SIG-M5 treated with dmso at 0.1 percent for 504 hours (cell line): Measurements from ENCODE around the gene CATSPERD.
A peak's percentile ranks its signal among the peaks of the same experiment; 100 is the strongest.

Experiments
- DNase-seq: peaks from one replicate; lab custom pipeline; 2025; ENCODE audit not compliant: unreplicated experiment; lab: John Stamatoyannopoulos, UW

The CATSPERD gene

GRCh38 chr19:5719961-5720790 lies at the start of gene CATSPERD, which contains the start of gene LONP1:
Gene CATSPERD, plus strand, starts transcription at chr19:5720637. Its CDS starts 101 bp downstream, at chr19:5720738.
Gene LONP1, minus strand, starts transcription at chr19:5720146. Its CDS starts 14 bp downstream, at chr19:5720132.
- peak; percentile 96 for DNase-seq

- no peak for DNase-seq
These were observed 48.8 kb upstream of the CATSPERD start for GRCh38 chr19:5671600-5671999.

GRCh38 chr19:5672708-5673459 lies 47.6 kb upstream of the CATSPERD start:
- no peak for DNase-seq

- no peak for DNase-seq
These were observed 46.7 kb upstream of the CATSPERD start for GRCh38 chr19:5673752-5674151.

GRCh38 chr19:5674714-5675113 lies 45.7 kb upstream of the CATSPERD start:
- no peak for DNase-seq

GRCh38 chr19:5676105-5676771 lies 44.2 kb upstream of the CATSPERD start:
- no peak for DNase-seq

- no peak for DNase-seq
These were observed 43.7 kb upstream of the CATSPERD start for GRCh38 chr19:5676772-5677105.

- no peak for DNase-seq
These were observed 43.3 kb upstream of the CATSPERD start for GRCh38 chr19:5677136-5677535.

- DNase-seq, result no peak
These were observed 42.9 kb upstream of the CATSPERD start for GRCh38 chr19:5677580-5677979.

- DNase-seq, result no peak
These were observed 42.2 kb upstream of the CATSPERD start for GRCh38 chr19:5678071-5678718.

- DNase-seq, result no peak
These were observed 41.0 kb upstream of the CATSPERD start for GRCh38 chr19:5679289-5680083.

- DNase-seq, result peak; percentile 34
These were observed 40.4 kb upstream of the CATSPERD start for GRCh38 chr19:5680084-5680436.

GRCh38 chr19:5680437-5681368 lies 39.7 kb upstream of the CATSPERD start, which contains the start of the genes HSD11B1L and MICOS13:
Gene HSD11B1L, plus strand, starts transcription at chr19:5681027. Its CDS starts 3,806 bp downstream, at chr19:5684833.
Gene MICOS13, minus strand, starts transcription at chr19:5680516. Its CDS starts 30 bp downstream, at chr19:5680486.
- peak; percentile 96 for DNase-seq

- no peak for DNase-seq
These were observed 38.9 kb upstream of the CATSPERD start for GRCh38 chr19:5681391-5682106.

- DNase-seq, result no peak
These were observed 38.3 kb upstream of the CATSPERD start for GRCh38 chr19:5682107-5682482.

- no peak for DNase-seq
These were observed 37.1 kb upstream of the CATSPERD start for GRCh38 chr19:5683177-5683886.

- DNase-seq, result no peak
These were observed 35.6 kb upstream of the CATSPERD start for GRCh38 chr19:5684694-5685430.
